Heart right ventricle (tissue), 16 donors: ENCODE results near the gene C5orf22. TPM values are rescaled to one million over a fixed set of nuclear protein-coding genes. Genes with fewer than 3 reads are reported as not detected.
A peak's percentile ranks its signal among the peaks of the same experiment; 100 is the strongest.

Source experiments
- ATAC-seq, 8 donors: fragments of 200-7000 bp; cut with Tn5 transposase; one replicate each; pipeline ENCODE4 v1.9.1; 2020; ENCODE audit warnings: mild to moderate bottlenecking in 8 of 8, moderate library complexity in 8 of 8, moderate number of reproducible peaks in 1 of 8
- DNase-seq, 2 donors: peaks; one replicate each; pipeline ENCODE4 v3.0.0-alpha.2; 2020
- H3K27ac ChIP-seq, 10 donors: fragments of 200-600 bp; sonication (generic) in 2 of 10; one replicate each; pipeline versions ENCODE4 v1.5.0 to v1.8.0; 2020 to 2022; ENCODE audit warnings: mild to moderate bottlenecking in 3 of 10
- H3K27me3 ChIP-seq, 7 donors: fragments of 200-600 bp; one replicate each; pipeline ENCODE4 v1.8.0; 2021 to 2022; ENCODE audit warnings: mild to moderate bottlenecking in 2 of 7
- H3K36me3 ChIP-seq, 9 donors: fragments of 200-600 bp; sonication (generic) in 1 of 9; one replicate each; pipeline versions ENCODE4 v1.5.0 to v1.8.0; 2020 to 2022; ENCODE audit warnings: mild to moderate bottlenecking in 2 of 9
- H3K4me1 ChIP-seq, 9 donors: fragments of 200-600 bp; sonication (generic) in 1 of 9; one replicate each; pipeline versions ENCODE4 v1.5.0 to v1.8.0; 2020 to 2022; ENCODE audit warnings: mild to moderate bottlenecking in 4 of 9
- H3K4me3 ChIP-seq, 10 donors: fragments of 200-600 bp; sonication (generic) in 2 of 10; one replicate each; pipeline versions ENCODE4 v1.5.0 to v1.8.0; 2020 to 2022; ENCODE audit warnings: mild to moderate bottlenecking in 7 of 10, moderate library complexity in 2 of 10
- H3K9me3 ChIP-seq, 11 donors: fragments of 200-600 bp in 10 of 11; sonication (generic) in 2 of 11; one replicate each; pipeline versions ENCODE4 v1.5.0 to v1.8.0; 2013 to 2022; ENCODE audit warnings: mild to moderate bottlenecking in 2 of 11, control low read depth in 1 of 11, moderate library complexity in 1 of 11
- CTCF ChIP-seq, 9 donors: fragments of 200-600 bp; sonication (generic) in 2 of 9; IDR thresholded peaks; one replicate each; pipeline versions ENCODE4 v1.5.0 to v1.8.0; 2021 to 2022; ENCODE audit warnings: antibody characterized with exemption in 9 of 9, mild to moderate bottlenecking in 5 of 9, moderate library complexity in 1 of 9
- WGBS, 2 donors: extraction: QIAGEN DNeasy Blood & Tissue Kit; methylation state at CpG; one replicate each; pipeline ENCODE4 v1.1.7; 2013; ENCODE audit warnings: inconsistent platforms in 1 of 2; 5-methylcytosine and 5-hydroxymethylcytosine counted together
- intact Hi-C, 10 donors: fragments of 100-400 bp; cut with DNase I; formaldehyde crosslinking; loops; one replicate each; pipeline versions ENCODE4 v1.11.1 to v1.14.2; 2022
- polyA plus RNA-seq, 2 donors: library from polyadenylated mRNA; stranded (reverse); fragments of 200-250 nt; gene quantifications; one replicate each; pipeline ENCODE4 v1.2.3, GENCODE V29; 2013
- total RNA-seq, 10 donors: library from RNA; stranded (reverse); fragmentation: NEBNext Ultra II Directional in 3 of 10; extraction: Animal tissue kit (Norgen Biotek cat#: 25700) in 3 of 10; gene quantifications; one replicate each; pipeline versions ENCODE4 v1.2.1 to v1.2.4, GENCODE V29; 2021 to 2023
- donor health status: Arrhythmogenic right ventricular cardiomyopathy.
- donor health status: ischemic (EF 13 %, LVEDD 7.1; RV severe dilation, severe dysfunction).
- donor health status: healthy with polysubstance abuse.
- donor health status: DM: no; HTN: yes; CAD: no.
- donor health status: DM: no; HTN: no; CAD: no.
- donor health status: ischemic (EF 25% LVEDD 6.9; RV normal size, moderate dysfunction).
- donor health status: ischemic (EF 25% LVEDD 5.7; RV mildly dilated, moderate dysfunction).
- donor health status: healthy.
- donor health status: DM: yes; HTN: yes; CAD: no.
- donor health status: Ischemic cardiomyopathy.
- donor health status: ischemic (EF 35%, LVEDD 5.7; RV mildly dilated, moderate dysfunction).
- donor health status: nonischemic (EF 11% LVEDD 7.7; RV severe dilation, severe dysfunction).
- donor health status: DM: yes; HTN: yes; CAD: no.
- donor health status: PGD.
- donor health status: ischemic (EF 29% LVEDD 5.4; RV normal size, mild dysfunction).
- donor health status: nonischemic (EF 23%, LVEDD 6.1; RV moderate dilation, normal function).

Gene C5orf22
- total and polyA plus RNA-seq, 12 donors = 5.7 to 33.0 (median 23.6) TPM

DNA sequence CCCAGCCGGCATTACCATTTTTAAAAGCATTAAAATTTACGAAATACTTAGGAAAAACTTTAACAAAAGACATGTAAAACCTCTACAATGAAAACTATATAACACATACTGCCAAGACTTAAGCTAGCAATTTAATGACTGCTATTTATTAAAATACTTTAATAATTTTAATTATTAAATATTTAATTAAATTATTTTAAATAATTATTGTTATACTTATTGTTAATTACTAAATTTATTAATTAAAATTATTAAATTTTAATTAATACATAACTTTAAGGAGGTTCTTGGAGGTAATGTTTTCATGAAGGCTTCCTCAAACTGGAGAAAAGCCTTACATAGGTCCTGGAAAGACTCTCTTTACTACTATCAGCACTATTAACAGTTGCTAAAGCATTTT is 47.5 kb downstream of the C5orf22 start:
- Histone ChIP-seq H3K27ac (no peak overlapping the region), H3K4me3 (no peak overlapping the region), H3K9me3 (peaks cover 0 to 4% (median 0%) of the 10 kb centered on the region in 11 donors), H3K27me3 (no peaks in the 10 kb centered on the region), H3K4me1 (peaks cover 0 to 4% (median 0%) of the 10 kb centered on the region in 9 donors), H3K36me3 (no peaks in the 10 kb centered on the region)
- intact Hi-C loops = loop anchor here in 1 of 10 donors (5.0 kb wide), 1 partner anchor 498 kb away; no protein-coding TSS in a partner anchor
- DNase-seq = no peak
- no peak for TF ChIP-seq CTCF (IDR thresholded peaks at IDR 0.05)
- ATAC-seq = no peak
- WGBS, 2 donors = 92 to 98% methylated on average over 2 of the region's 2 CpGs

DNA sequence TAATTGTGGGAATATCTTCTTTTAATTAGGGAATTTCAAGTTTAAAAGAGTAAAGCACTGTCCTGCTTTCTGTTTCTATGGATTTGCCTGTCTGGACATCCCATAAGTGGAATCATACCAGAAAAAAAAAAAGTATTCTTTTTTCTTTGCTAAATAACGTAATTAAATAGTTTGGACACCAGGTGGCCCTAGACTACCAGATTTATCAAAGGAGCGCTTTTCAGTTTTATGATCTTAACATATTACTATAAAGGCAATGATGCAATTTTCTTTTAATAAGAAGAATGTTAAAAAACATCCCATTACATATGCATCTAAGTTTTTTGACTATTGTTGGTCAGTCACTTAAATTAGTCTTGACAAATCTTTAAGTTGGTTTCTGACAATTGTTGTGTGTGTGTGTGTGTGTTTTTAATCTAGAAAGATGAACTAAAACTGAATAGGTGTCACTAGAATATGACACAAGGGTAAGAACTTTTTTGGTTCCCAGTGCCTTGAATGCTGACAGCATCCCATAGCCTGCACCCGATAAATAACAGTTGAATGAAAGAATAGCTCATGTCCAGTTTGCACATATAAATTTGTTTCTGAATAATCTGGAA is 49.5 kb downstream of the C5orf22 start:
- H3K4me3 ChIP-seq = no peak overlapping the region
- ATAC-seq (peak in 3 of 8 donors; percentile 35 to 54 (median 53)), DNase-seq (no peak)
- H3K27ac ChIP-seq = no peak overlapping the region
- H3K4me1 ChIP-seq = peaks cover 0 to 5% (median 0%) of the 10 kb centered on the region in 9 donors
- no peaks in the 10 kb centered on the region for H3K36me3 ChIP-seq
- intact Hi-C loops = loop anchor here (1.0 to 10.0 kb wide), 9 partner anchors 56 to 513 kb away; partner anchors contain the start of gene PDZD2 (in 1 of the 10)
- peaks cover 0 to 12% (median 0%) of the 10 kb centered on the region in 11 donors for H3K9me3 ChIP-seq
- peak; percentile 42 to 76 (median 60) for TF ChIP-seq CTCF (IDR thresholded peaks at IDR 0.05)
- no peaks in the 10 kb centered on the region for H3K27me3 ChIP-seq
- 35% methylated on average over 3 of the region's 3 CpGs for WGBS, 2 donors

DNA sequence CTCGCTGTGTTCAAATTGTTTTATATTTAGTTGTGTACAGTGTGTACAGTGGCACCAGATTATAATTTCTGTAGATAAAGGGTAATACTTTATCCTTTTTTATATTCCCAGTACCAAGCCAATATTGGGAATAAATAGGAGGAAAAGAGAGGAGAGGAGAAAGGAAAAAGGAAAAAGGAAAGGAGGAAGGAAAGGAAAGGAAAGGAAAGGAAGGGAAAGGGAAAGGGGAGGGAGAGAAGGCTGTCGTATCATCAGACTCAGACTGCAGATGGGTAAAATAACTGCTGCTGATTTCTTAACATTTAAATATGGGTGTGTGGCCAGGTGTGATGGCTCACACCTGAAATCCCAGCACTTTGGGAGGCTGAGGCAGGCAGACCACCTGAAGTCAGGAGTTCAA is 51.0 kb downstream of the C5orf22 start:
- ATAC-seq = no peak
- peaks cover 0 to 12% (median 0%) of the 10 kb centered on the region in 11 donors for H3K9me3 ChIP-seq
- intact Hi-C loops = loop anchor here in 9 of 10 donors (2.0 to 10.0 kb wide), 7 partner anchors 54 to 512 kb away; partner anchors contain the start of gene PDZD2 (in 1 of the 9)

More for the DNA sequence above, 51.0 kb downstream of the C5orf22 start:
- no peak for DNase-seq
- Histone ChIP-seq H3K36me3 (no peaks in the 10 kb centered on the region), H3K4me3 (no peak overlapping the region), H3K27ac (no peak overlapping the region), H3K27me3 (no peaks in the 10 kb centered on the region), H3K4me1 (peaks cover 0 to 5% (median 0%) of the 10 kb centered on the region in 9 donors)
- 89 to 95% methylated on average over 2 of the region's 2 CpGs for WGBS, 2 donors
- no peak for TF ChIP-seq CTCF (IDR thresholded peaks at IDR 0.05)
